Measurements from ENCODE around the gene WHAMM.

DNA sequence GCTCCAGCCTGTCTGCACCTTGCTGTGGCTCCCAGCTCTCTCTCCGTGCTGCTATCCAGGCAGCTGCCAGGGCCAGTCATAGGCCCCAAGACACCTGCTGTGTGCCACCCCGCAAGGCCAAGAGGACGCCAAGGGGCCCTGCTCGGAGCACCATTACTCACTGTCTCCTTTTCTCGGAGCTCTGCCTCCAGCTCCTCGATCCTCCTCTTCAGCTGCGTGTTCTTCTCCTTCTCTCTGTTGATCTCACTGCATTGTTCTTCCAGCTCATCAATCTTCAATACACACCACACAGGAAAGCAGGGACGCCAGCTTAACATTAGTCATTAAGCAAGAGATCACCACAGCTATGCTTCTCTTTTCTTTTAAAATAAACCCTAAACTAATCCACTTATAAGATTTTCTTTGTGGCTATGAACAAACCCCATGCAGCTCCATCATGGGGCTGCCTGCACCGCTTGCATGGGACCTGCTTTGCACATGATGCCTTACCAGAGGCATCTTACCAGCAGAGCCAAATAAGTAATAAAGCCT, 42.6 kb downstream of the WHAMM start:
- TF ChIP-seq POLR2AphosphoS5 (IDR thresholded peaks at IDR 0.05; ENCODE audit: low read depth, low read length) = no peak
- TF ChIP-seq, protein P1, sequence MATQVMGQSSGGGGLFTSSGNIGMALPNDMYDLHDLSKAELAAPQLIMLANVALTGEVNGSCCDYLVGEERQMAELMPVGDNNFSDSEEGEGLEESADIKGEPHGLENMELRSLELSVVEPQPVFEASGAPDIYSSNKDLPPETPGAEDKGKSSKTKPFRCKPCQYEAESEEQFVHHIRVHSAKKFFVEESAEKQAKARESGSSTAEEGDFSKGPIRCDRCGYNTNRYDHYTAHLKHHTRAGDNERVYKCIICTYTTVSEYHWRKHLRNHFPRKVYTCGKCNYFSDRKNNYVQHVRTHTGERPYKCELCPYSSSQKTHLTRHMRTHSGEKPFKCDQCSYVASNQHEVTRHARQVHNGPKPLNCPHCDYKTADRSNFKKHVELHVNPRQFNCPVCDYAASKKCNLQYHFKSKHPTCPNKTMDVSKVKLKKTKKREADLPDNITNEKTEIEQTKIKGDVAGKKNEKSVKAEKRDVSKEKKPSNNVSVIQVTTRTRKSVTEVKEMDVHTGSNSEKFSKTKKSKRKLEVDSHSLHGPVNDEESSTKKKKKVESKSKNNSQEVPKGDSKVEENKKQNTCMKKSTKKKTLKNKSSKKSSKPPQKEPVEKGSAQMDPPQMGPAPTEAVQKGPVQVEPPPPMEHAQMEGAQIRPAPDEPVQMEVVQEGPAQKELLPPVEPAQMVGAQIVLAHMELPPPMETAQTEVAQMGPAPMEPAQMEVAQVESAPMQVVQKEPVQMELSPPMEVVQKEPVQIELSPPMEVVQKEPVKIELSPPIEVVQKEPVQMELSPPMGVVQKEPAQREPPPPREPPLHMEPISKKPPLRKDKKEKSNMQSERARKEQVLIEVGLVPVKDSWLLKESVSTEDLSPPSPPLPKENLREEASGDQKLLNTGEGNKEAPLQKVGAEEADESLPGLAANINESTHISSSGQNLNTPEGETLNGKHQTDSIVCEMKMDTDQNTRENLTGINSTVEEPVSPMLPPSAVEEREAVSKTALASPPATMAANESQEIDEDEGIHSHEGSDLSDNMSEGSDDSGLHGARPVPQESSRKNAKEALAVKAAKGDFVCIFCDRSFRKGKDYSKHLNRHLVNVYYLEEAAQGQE (IDR thresholded peaks at IDR 0.05; ENCODE audit: insufficient read depth in 1 of 2, low read depth in 2 of 2, low read length in 2 of 2) = no peak
- no peak for TF ChIP-seq SIN3A (IDR thresholded peaks at IDR 0.05; ENCODE audit: borderline replicate concordance, insufficient read depth, low read length)
- TF ChIP-seq TAF1 (IDR thresholded peaks at IDR 0.05; ENCODE audit: borderline replicate concordance, insufficient read depth, low read length) = no peak
- TF ChIP-seq FOXP2 (optimal IDR thresholded peaks at IDR 0.05; ENCODE audit: borderline replicate concordance, extremely low read depth, extremely low read length, insufficient read depth) = no peak
